ENCODE data around the gene ITGAE.

ITGAE gene

DNA sequence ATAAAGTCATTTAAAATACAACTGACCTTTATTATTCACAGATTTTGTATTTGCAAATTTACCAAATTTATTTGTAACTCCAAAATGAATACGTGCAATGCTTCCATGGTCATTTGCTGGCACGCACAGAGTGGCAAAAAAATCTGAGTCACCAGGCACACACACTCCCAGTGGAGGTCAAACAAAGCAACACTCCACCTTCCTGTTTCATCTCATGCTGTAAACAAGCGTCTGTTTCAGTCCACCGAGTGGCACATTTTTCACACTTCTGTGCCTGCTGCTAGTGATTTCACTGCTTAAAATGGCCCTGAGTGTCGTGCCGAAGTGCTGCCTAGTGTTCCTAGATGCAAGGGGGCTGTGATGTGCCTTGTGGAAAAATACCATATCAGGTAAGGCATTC is 17.8 kb upstream of the ITGAE start:
- no peak for DNase-seq (ENCODE audit: low read depth)

DNA sequence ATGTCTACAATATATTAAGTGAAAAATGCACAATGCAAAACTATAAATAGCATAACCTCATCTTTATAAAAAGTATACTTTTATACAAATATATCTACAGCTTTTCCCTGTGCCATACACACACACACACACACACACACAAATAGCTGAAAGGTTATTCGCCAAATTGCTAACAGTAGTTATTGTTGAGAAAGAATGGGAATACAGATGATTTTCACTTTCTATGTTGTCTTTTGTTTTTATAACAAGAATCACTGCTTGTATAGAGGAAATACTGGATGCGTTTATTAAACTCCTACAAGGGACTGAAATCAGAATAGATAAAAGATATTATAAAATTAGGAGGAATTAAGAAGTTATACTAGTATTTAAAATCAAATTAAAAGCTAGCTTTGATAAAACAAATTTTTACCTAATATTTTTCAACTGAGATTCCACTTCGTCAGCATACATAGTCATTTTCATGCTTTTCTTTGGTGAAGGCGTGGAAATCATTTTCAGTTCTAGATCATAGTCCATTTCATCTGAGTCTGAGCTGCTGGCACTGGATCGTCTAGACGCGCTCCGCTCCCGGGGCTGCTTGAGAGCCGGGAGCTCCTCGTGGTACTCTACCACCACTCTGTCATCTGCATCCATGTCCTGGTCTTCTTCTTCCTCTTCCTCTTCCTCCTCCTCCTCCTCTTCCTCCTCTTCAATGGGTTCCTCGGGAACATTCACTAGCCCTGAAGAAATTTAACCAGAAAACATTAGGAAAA is 17.0 kb upstream of the ITGAE start:
- no peak for DNase-seq (ENCODE audit: low read depth)

DNA sequence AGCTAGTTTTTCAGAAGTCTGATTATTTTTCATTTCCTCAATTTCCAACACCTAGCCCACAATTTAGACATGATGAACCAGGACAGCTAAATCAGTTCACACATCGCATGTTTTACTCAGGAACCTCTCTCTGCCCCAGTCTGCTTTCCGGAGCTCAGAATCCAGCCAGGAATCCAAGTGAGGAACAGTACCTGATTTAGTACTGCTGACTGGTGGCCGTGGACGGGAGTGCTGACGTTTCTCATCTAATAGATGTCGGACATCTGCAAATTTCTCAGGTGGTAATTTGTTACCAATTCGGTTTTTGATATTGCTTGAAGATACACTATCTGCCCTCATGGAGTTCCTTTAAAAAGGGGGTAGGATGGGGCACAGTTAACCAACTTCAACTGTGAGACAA is 14.9 kb upstream of the ITGAE start:
- DNase-seq (ENCODE audit: low read depth): no peak

DNA sequence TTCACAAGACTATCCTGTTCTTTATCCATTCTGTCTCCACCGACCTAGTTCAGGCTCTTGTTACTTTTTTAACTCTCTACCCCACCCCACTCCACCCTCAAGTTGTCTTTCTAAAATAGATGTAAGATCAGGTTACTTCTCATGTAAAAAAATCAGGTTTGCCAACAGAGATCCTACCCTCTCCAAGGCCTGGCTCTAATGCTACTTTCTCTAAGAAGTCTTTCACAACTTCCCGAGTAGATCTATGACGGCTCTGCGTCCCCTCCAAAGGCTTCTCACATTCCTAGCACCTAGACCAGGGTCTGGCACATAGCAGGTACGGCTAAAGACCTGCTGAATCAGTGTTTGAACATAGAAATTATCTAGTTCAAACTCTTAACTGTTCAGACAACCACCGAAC is 14.1 kb upstream of the ITGAE start:
- DNase-seq (ENCODE audit: low read depth): no peak

DNA sequence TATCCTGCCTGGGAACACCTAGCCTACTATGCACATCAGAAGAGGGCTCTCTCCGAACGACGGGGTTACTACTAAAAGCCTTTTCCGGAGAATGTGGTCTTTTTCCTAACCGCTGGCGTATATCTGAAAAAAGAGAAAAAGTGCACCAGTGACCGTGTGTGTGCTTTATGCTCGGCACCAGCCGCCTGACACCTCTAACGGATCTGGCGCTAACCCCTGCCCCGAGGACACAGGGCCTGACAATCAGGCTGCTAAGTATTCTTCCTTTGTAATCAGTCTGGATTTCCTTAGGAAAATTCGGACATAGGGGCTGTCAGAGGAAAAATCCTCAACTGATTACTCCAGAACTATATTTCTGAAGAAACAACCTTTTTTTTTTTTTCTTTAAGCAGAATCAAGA is 13.4 kb upstream of the ITGAE start:
- DNase-seq (ENCODE audit: low read depth): no peak

DNA sequence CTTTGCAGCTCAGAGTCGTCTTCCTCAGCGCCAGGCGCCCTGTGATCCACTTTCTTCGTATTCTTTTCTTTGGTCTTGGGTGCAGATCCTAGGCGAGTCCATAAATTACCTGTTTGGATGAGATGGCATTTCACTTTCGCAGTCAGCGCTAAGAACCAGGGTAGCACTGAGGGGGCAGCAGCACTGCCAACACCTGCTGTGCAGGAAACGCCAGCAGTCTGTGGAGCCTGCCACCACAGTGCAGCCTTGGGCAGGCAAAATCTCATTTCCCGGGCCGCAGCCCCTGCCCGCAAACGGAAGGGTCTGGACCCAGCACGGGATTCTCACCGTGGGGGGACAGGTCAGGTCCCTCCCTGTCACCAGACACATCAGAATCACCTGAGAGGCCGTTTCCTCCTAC is 12.2 kb upstream of the ITGAE start:
- DNase-seq (ENCODE audit: low read depth): no peak

DNA sequence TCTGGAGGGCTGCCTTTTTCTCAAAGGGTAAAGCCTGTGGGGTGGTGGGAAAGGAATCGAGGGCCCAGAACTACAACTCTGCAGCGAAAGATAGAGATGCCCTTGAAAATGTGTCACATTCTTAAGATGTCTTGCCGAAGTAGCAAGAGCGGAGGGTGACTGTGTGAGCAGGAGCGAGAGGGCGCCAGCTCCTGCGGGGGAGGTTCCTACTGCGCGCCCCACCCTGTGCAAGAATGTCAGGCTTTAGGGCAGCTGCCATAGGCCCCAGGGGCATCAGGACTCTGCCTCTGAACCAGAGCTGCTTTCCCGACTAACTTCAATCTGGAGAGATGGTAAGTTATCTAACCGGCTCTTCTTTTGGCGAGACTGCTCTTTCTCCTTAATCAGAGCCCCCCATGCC is 11.8 kb upstream of the ITGAE start:
- no peak for DNase-seq (ENCODE audit: low read depth)

DNA sequence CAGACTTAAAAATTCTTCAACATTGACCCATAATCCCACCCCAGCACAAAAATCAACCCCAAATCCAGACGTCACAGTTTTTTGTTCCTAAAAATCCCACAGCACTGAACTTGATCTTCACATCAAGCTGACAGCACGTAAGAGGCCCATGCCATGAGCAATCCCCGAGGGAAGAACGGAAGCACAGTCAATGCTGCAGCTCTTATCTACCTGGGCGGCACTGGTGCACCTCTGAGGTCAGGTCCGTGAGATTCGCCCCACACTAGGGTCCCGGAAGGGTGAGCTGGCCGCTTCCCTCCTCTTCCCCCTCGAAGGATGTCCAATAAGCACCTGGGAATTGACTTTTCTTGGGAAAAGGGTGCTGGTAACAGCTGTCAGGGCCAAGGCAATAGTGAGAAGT is 11.3 kb upstream of the ITGAE start:
- no peak for DNase-seq (ENCODE audit: low read depth)

DNA sequence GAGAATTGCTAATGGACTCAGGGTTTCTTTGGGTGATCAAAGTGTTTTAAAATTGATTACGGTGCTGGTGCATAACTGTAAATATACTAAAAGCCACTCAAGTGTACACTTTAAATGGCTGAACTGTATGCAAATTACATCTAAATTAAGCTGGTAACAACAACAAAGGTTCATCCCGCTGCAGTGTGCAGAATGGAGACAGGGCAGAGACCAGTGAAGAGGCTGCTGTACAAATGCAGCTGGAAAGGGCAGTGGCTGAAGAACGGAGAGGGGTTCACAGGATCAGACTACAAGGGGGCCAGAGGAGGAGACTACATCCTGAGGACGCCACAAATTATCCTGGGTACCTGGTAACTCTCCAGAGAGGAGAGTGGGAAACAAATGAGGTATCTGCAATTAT is 9.0 kb upstream of the ITGAE start:
- no peak for DNase-seq (ENCODE audit: low read depth)

DNA sequence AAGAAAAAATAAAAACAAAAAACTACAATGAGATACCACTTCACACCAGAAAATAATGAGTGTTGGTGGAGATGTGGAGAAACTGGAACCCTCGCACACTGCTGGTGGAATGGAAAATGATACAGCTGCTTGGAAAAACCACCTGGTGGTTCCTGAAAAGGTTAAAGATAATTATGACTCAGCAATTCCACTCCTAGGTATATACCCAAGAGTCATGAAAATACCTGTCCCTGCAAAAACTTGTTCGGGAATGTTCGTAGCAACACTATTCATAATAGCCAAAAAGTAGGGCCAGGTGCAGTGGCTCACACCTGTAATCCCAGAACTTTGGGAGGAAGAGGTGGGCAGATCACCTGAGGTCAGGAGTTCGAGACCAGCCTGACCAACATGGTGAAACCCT is 8.1 kb upstream of the ITGAE start:
- DNase-seq (ENCODE audit: low read depth): no peak

DNA sequence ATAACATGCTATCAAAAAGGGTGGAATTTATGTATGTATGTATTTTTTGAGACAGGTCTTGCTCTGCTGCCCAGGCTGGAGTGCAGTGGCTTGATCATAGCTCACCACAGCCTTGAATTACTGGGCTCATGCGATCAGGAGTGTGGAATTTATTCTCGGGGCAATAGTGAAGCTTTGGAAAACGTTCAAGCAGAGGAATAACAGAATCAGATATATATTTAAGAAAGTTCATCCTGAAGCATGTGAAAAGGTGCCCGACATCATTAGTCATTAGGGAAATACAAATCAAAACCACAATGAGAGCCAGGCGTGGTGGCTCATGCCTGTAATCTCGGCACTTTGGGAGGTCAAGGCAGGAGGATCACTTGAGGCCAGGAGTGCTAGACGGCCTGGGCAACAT is 7.7 kb upstream of the ITGAE start:
- no peak for DNase-seq (ENCODE audit: low read depth)

DNA sequence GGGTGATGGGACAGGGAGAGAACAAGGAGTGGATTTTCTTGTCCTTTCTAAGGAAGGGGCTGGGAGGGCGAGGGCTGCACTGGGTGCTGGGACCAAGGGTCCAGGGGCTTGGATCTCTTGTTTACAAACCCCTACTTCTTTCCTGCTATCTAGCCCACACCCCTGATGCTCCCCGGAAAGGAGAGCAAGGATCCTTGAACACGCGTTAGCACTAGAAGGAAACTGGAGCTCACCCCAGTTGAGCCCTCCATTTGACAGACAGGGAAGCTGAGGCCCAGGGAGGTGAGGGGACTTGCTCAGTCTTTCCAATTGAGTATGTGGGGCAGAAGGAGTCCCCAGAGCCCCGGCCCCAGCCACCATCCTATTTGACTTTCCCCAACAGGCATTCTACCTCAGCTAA is 4.6 kb upstream of the ITGAE start:
- no peak for DNase-seq (ENCODE audit: low read depth)

DNA sequence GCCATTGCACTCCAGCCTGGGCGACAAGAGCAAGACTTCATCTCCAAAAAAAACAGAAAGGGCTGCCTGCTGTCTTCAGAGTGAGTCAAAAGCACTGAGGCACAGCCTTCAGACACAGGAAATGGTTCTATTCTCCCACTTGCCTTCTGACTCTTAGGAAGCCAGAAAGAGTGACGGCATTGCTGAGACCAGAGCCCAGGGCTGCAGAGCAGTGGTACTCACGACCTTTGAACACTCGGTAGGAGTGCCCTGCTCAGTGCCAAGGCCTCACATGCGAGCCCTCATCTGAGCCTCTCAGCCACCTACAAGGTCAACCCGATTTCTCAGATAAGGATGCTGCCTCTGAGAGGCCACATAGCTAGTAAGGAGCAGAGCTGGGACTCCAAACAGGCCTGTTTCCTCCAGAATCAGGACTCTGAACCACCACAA is 3.5 kb upstream of the ITGAE start:
- no peak for DNase-seq (ENCODE audit: low read depth)

DNA sequence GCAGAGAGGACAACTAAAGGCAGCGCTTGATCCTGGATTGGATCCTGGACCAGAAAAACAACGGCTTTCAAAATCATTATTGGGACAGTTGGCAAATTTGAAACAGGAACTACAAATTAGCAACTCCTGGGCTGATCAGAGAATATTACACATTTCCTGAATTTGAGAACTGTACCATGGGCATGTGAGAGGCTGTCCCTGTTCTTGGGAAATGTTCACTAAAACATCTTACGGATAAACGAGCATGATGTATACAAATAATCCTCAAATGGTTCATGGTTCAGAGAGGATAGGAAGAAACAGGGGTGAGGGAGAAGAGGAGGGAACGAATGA is 2.3 kb upstream of the ITGAE start:
- DNase-seq (ENCODE audit: low read depth): no peak

DNA sequence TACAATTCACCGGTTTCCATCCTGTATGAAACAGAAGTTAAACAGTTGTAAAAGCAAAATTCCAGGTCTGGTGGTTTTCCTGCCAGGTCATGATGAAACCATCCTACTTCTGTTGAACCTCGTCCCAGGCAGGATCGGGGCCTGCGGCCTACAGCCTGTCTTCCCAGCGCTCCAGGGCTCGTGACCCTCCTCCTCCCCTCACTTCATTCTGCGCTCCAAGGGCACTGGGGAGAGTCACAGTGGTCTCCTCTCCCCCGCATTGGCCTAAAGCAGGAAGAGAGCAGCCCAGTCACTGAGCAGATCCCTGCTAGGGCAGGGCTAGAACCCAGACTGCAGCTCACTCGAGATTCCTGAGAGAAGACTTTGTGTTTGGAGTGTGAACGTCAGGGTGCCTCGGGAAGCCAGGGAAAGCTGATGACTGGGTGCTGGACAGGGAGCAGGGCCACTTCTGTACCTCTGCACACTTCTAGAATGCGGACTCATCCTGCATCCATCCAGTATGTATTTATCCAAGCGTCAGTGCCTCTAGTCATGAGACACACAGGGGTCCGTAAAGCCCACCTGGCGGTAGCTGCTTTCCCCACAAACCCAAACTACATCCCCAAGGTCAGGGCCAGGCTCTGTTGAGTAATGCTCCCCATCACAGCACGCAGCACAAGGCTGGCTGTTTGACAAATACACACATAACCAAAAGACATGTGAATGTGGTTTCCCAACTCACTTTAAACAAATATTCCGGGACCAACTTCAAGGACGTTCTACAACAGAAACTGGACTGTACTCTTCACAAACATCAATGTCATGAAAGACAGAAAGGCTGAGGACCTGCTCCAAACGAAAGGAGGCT is 1.7 kb upstream of the ITGAE start:
- DNase-seq (ENCODE audit: low read depth): no peak

DNA sequence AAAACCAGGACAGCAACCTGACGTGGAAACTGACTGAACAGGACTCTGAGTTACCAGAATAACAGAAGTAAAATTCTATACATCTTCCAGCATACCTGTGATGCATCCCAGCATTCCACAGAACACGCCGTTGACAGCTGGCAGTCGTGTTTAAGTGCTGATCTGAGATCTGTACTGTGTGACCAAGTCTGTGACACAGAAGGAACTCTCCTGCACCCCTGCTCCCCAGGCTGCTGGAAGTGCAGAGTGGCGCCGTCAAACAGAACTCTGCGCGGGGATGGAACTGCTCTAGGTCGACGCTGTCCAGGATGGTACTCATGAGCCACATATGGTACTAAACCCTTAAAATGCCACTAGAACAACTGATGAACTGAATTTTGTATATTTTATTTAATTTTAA is 804 bp upstream of the ITGAE start:
- DNase-seq (ENCODE audit: low read depth): no peak

DNA sequence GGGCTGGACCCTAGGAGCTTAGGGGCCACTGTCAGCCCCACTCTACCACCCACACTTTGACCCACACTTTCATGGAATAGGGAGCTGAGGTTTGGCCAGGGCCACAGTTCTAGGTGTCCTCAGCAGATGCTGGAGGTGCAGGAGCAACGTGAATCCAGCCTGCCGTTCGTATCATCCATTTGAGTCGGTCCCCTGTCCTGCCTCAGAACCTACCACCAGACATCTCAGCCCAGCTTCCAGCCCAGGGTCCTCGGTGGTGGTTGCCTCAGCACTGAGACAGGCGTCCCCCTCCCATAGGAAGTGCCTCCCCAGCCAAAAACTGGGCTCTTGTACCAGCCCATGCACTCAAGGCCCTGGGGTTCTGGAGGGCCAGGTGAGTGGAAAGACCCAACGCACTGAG is 359 bp upstream of the ITGAE start:
- no peak for DNase-seq (ENCODE audit: low read depth)

DNA sequence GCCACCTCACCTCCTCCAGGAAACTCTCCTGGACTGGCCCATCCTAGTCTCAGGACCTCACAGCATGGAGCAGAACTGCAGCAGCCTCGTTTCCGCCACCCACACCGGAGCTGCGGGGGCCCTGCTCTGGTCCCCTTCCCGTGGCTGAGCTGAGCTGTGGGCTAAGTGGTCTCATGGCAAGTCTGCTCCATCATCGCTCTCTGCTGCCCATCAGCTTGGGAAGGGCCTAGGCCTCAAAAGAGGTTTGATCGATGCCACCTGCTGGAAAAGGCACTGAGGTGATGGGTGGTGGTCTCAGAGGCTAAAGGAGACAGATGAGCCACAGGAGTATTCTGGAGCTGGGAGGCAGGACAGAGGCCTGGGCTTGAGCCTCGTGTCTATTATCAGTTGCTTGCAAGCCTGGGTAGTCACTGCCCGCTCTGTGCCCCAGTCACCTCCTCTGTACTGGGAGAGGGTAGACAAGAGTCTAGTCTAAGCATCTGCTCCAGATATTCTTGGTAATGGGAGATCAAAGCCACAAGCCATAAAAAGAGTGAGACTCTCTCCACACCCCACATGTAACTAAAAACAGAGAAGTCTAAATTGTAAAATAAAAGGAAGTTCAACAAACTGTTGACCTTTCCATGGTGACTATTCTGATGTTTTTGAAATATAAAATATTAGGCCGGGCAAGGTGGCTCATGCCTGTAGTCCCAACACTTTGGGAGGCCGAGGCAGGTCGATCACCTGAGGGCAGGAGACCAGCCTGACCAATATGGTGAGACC is 1.6 kb downstream of the ITGAE start:
- no peak for DNase-seq (ENCODE audit: low read depth)

DNA sequence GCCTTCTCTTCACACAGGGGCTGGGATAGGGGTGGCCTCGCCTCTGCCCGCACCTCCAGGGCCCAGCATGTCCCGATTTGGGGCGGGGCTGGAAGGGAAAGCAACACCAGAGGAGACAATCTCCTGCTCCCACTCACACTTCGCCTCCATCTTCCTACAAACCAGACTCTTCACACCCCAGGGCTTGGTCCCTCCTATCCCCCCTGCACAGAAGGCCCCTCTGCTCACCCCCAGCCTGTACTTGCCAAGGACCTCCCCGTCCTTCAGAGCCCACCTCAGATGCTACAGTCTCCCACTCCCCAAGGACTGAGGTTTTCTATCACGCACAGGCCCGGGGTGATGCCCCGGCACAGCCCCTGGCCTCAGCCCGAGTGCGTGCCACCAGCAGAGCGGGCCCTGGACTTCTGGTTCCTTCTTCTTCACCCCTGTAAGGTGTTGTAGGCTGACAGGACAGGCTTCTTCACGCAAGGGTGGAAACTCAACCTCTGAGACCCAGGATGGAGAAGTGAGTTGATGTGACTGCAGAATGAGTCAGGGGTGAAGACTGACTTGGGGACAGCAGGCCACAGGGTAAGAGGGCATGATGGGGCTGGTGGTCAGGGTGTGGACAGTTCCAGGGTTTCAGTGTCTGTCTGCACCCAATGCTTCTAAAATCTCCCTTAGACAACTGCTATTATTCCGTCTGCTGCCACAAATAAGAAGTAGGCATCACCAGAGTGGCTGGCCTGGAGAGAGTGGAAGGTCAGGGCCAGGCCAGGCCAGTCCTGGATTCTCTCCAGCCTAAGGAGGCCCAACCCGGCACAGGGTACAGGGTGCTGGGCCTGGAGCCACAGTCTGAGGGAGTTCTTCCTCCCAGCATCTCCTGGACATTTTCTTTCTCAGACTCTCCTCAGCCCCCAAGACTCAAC is 2.5 kb downstream of the ITGAE start:
- DNase-seq (ENCODE audit: low read depth): no peak

DNA sequence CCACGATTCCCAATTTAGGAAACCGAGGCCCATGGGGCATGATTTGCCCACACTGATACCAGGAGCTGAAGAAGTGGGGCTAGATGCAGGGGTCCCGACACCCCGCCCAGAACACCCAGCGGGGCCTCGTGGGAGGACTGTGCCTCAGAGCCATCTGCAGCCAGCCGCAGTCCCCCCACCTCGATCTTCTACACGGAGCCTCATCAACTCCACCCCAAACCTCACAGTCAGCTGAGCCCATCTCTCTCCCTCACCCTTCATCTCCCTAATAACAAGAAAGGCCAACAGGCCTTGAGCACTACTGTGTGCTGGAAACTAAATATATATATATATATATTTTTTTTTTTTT is 4.2 kb downstream of the ITGAE start:
- no peak for DNase-seq (ENCODE audit: low read depth)

DNA sequence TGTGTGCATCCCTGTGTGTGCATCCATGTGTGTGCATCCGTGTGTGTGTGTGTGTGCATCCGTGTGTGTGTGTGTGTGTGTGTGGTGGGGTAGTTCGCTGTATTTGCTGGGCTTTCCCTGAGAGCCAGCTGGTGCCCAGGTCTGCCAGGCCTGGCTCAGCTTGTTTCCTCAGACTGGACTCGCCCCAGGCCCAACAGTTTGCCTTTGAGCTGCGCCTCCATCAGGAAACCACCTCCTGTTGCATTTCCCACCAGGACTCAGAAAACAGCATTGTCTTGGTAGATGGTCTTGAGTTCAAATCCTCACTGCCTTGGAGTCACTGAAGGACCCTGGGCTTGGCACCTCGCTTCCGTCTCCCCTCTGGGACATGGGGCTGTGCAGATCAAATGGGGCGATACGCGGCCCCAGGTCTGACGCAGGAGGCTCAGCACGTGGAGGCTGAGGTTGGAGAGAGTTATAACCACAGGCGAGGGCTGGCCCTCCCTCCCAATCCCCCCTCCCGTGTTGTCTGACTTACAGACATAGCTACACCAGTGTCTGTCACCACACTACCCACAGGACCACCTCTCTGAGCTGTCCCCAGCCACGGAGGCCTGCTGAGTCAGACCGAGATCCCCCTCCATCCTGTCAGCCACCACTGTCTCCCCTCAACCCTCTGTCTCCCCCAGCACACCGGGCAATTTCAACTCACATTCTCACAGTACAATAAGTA is 4.7 kb downstream of the ITGAE start:
- DNase-seq (ENCODE audit: low read depth): no peak

All from T follicular helper cell (primary cell).